Measurements from ENCODE around the gene RANBP1. TPM values are rescaled to one million over a fixed set of nuclear protein-coding genes. Genes with fewer than 3 reads are reported as not detected.
A peak's percentile ranks its signal among the peaks of the same experiment; 100 is the strongest.

RANBP1 gene
- total RNA-seq, 2 donors from 2014 or later: 57.0 to 61.6 TPM

DNA sequence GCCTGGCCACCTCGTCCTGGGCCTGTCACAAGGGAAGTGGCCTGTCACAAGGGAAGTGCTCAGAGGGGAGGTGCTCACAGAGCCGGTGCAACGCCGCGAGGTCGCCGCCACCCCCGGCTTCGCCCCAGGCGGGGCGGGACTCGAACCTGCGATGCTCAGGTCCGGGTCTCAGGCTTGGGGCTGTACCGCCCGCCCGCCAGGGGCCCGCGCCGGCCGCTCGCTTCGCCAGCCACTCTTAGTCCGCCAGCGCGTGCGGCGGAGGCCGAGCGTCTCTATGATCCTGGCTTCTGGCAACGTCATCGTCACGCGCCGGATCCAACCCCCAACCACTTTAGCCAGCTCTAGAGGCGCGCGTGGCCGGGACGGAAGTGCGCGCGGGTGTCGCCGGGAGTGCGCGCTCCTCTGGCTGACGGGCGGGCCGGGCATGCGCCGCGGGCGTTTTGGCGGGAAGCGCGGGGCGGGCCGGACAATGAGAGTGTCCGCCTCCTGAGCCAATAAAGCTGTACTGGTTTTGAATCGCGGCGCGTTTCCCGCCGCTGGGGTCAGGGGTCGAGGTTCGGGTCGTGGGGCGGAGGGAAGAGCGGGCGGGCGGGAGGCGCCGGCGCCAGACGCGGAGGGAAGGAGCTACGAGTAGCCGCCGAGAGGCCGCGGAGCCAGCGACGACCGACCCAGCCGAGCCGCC, 1.2 kb downstream of the RANBP1 start, which contains the start of gene TRMT2A:
Gene TRMT2A (minus strand): TSS at position 276 of the 682 bp plus-strand sequence. CDS start 320 bp downstream, outside the sequence.
- peak; percentile 100 for DNase-seq (ENCODE audit: low spot score)
- intact Hi-C loops (cut with DNase I): no loop called here

DNA sequence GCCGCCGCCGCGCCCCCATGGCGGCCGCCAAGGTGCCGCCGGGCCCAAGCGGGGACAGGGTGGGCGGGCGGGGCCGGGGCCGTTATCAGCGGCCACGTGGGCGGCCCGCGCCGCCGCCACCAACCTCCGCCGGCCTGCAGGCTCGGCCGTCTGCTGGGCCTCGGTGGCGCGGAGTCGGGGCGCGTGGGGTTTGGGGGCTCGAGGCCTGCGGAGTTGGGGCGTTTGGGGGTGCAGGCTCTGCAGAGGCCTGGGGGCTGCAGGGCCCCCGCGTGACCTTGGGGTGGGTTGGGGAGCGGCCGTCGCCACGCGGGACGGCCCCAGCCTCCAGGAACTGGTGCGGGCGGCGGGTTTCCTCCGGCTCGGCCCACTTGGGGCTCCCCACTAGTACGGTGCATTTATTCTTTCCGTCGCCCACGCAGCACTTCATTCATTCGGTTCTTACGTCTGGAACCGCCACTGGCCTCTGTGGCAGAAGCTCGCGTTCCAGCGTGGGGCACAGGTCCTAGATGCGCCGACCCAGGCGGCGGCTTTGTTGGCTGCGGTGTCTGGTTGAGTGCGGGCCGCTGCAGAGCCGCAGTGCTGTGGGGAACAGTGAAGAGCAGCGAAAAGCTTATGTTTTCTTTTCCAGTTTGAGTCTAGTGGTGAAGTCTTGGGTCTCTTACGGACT, 1.9 kb downstream of the RANBP1 start:
- intact Hi-C loops (cut with DNase I): no loop called here
- DNase-seq (ENCODE audit: low spot score): no peak

DNA sequence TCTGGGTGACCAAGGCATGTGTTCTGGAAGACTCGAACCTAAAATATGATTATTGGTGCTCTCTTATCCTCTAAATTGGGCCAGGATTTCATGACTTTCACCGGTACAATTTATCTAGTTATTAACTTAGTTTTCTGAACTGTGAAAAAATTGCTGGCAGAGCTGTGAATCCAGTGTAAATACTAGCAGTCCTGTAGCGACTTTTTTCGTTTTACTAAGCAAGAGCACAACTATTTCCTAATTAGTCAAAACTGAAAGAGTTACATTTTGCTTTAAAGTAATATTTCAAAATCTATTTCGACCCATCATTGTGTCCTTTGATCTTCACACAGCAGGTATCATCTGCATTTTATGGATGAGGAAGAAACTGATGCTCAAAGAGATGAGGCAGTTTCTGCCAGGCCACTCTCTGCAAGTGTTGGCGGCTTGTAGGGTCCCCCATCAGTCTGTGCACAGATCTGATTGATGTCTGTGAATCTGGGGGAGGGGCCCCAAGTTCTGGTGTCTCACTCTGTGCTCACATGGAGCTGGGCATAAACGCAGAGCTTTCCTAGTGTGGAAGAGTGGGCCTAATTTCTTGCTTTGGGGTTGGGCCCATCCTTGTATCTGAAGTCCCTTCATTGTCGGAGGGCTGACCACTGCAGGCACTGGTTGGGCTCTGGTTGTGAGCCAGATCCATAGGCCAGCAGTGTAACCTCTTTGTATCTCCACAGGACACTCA, 2.6 kb downstream of the RANBP1 start:
- intact Hi-C loops (cut with DNase I): no loop called here

DNA sequence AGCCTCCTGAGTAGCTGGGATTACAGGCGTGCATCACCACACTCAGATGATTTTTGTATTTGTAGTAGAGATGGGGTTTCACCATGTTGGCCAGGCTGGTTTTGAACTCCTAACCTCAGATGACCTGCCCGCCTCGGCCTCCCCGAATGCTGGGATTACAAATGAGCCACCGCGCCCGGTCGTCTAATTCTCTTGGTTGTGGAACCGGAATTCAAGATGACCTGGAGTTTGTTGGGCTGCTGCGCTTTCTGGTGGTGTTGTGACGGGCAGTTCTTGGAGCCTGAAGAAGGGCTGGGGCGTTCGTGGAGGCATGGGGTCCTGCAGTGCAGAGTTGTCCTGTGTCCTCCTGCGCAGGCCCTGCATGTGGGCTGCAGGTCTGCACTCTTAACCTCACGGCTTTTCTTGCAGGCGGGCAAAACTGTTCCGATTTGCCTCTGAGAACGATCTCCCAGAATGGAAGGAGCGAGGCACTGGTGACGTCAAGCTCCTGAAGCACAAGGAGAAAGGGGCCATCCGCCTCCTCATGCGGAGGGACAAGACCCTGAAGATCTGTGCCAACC, 6.0 kb downstream of the RANBP1 start:
- no peak for DNase-seq (ENCODE audit: low spot score)
- intact Hi-C loops (cut with DNase I): no loop called here

More for the DNA sequence above, 2.6 kb downstream of the RANBP1 start:
- no peak for DNase-seq (ENCODE audit: low spot score)

DNA sequence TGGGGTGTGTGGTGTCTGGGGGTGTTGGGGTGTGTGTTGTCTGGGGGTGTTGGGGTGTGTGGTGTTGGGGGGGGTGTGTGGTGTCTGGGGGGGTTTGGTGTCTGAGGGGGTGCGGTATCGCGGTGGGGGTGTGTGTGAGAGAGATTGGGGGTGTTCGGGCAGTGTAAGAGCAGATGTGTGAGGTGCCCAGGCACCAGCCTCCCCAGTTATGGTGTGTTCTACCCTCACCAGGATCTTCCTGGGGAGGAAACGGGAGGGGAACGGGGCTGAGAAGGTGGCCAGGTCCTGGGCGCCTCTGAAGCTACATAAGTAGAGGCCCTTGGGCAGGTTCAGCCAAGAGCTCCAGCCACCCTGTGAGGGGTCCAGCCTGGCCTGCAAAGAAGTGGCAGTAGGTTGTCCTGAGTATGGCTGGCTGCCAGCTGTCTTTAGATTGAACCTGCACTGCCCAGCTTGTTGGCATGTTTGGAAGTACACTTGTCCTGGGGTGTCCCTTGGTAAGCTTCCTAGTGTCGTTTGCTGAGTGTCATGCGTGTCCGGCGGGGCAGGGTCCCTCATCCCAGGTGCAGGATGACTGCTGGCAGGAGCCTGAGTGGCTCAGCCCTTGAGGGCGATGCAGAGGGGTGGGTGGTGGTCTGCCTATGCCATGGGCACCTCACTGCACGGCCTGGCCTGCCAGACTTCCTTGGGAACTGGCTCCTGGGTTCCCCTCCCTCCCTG, 7.6 kb downstream of the RANBP1 start:
- intact Hi-C loops (cut with DNase I): no loop called here
- no peak for DNase-seq (ENCODE audit: low spot score)

DNA sequence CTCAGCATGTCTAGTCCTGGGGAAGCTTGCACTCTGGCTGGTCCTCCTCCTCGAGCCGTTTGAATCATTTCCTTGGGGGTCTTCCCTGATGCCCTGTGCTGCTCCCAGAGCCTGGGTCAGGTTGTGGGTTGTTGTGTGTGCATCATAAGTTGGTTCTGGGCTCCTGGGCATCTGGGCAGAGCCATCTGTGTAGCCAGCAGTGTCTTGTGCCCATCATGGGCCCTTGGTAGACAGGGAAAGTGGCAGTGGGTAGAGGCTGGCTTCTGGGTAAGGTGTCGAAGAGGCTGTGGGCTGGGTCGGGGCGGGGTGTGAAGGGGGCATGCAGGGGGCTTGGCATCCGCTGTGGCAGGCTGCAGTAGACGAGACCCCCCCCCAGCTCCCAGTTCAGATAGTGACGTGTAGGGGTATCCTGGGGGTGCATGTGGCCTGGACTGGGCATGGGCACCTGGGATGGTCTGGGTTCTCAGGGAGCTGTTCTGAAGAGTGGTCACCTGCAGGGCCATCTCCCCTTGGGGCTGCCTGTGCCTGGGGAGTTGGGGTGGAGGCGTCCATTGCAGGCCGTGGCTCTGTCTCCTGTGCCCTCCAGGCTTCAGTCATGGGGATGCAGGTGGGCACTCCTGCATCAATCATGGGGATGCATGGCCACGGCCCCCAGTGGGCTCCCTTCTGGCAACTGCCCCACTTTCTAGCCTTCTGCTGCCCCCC, 8.3 kb downstream of the RANBP1 start:
- intact Hi-C loops (cut with DNase I): no loop called here
- no peak for DNase-seq (ENCODE audit: low spot score)

DNA sequence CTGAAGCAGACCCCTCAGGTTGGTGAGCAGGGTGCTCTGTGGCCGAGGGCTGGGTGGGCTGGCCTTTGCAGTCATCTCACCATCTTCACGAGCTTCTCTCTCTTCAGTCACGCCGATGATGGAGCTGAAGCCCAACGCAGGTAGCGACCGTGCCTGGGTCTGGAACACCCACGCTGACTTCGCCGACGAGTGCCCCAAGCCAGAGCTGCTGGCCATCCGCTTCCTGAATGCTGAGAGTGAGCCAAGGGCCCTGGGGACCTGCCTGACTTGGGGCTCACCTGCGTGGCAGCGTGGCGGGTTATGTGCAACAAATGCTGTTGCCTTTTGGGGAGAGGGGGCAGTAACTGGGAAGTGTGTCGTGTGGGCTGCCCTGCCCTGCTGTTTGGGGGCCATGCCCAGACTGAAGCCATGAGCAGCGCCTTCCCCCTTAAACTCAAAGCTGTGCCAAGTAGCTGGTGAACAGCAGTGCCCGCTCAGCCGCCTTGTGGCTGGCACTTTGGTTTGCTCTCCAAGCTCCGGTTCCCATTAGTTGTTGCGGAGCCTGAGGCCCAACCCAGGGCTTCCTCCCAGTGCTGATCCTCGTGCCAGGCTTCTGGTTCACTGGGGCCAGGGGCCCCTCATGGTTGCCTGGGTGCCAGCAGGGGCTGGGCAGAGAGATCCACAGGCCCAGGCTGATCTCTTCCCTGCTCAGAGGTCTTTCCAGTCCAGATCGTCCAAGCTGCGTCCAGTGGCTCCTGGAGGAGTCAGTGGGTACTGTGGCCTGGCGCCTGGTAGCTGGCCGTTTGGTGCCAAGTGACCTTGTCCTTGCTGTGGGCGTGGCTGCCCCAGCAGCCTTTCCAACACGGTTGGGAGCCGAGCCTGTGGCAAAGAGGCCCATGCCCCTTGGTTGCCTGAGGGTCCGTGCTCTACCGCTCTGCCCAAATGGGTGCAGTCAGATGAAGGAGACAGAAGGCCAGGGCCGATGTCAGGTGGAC, 9.6 kb downstream of the RANBP1 start:
- DNase-seq (ENCODE audit: low spot score): no peak
- intact Hi-C loops (cut with DNase I): no loop called here

DNA sequence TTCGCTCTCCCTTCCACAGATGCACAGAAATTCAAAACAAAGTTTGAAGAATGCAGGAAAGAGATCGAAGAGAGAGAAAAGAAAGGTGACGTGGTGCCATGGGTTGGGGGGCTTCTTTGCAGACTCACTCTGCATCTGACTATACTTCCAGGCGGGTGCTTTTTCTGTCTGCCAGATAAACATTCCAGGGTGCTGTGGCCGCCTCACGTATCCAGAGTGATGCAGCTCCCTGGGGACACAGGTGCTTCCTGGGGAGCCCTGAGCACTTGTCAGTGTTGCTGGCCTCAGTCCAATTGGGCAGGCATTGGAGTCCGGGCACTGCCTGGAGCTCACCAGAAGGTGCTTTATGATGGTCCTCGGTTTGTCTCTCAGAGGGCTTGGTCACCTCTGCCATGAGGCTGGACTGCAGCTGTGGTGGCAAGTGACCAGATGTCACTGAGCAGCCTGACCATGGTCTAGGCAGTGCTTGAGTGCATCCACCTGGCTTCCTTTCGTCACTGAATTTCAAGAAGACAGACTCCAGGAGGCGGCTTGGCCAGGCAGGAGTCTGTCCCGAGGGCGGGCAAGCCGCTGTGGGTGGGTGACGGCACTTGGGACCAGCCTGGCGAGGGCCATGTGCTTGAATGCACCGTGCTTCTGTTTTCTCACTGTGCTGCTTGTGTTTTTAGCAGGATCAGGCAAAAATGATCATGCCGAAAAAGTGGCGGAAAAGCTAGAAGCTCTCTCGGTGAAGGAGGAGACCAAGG, 10.6 kb downstream of the RANBP1 start:
- no peak for DNase-seq (ENCODE audit: low spot score)
- intact Hi-C loops (cut with DNase I): no loop called here

DNA sequence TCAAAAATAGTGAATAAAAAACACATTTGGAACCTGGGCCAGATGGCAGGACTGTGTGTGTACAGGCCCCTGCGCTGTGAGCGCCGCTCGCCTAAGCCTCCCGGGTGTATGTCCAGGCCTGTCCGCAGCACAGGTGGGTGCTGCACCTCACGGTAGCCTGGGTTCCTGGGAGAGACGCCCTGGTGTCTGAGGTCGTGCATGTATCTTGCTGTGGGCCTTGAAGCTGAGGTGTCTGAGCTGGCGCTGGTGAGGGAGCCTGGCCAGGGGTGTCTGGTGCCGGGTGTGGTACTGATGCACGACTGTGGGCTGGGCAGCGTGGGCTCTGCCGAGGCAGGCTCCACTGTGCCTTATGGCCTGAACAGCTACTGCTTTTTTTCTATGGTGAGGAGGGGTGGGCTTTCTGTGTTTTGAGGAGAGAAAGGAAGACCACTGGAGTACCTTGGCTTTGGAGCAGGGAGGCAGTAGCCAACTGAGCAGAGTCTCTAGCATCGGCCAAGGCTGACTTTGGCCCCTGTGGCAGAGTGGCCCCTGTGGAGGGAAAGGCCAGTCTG, 11.5 kb downstream of the RANBP1 start:
- intact Hi-C loops (cut with DNase I): no loop called here

DNA sequence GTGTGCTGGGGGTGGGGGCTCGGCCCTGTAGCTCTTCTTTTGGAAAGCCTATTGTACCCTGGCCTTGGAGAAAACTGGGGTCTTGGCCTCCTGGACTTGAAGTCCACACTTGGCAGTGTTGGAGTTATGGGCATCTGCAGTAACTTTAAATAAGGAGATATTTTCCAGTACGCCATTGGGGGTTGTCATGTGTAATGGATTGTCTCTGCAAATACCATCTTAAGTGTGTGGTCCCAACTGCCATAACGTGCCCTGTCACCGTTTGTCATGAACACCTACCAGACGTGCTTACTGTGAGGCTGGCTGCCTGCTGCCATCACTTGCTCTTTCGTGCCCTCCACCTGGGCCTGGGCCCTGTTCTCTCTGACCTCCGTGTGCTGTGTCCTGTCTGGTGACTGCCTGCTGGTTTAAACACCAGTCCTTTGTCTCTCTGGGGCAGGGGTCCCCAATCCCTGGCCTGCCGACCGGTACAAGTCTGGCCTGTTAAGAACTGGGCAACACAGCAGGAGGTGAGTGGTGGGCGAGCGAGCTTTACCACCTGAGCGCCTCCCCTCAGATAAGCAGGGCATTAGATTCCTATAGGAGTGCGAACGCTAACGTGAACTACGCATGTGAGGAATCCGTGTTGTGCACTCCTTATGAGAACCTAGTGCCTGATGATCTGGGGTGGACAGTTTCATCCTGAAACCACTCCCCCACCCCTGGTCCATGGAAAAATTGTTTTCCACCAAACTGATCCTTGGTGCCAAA, 12.1 kb downstream of the RANBP1 start:
- no peak for DNase-seq (ENCODE audit: low spot score)
- intact Hi-C loops (cut with DNase I): no loop called here

More for the DNA sequence above, 11.5 kb downstream of the RANBP1 start:
- no peak for DNase-seq (ENCODE audit: low spot score)

DNA sequence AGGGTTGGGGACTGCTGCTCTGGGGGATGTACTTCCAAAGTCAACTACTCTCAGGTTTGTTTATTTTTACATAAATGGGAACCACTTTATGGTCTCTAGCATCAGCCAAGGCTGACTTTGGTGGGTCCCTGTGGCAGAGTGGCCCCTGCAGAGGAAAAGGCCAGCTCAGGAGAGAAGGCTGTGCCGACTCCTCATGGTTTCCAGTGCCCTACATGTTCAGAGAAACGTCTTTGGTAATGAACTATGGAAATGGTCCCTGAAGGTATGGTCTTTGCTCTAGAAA, 12.7 kb downstream of the RANBP1 start:
- DNase-seq (ENCODE audit: low spot score): no peak
- intact Hi-C loops (cut with DNase I): no loop called here

DNA sequence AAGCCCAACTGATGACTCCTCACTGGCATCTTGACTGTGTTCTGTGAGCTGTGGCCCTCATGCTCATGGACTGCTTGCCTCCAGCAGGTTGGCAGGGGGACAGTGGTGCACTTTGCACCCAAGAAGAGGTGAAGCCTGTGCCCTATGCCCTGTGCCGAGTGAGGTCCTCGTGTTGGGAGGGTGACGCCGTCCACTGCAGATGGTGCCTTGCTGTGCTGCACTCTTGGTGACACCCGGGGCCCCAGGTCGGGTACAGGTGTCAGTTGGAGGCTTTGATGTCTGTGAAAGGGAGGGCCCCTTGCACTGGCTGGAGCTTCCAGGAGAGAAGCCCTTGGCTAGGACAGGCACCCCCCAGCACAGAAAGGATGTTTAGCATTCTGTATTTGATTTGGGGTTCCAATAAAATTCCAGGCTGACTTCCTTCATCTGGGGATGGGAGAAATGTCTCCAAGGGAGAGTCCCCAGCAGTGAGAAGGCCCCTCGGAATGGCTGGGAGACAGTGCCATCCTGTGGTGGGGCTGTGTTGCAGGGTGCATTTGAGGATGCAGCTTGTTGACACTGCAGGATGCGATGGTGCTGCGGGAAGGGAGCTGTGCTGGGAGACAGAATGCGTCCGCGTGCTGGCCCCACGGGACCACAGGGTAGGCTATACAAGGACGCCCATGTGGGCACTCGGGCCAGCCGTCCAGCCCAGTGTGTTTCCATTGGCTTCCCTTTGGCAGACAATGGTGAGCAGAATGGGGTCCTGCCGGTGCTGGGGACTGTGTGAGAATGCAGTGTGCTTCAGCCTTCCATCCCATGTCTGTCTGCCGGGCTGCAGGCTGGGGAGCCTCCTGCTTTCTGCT, 13.2 kb downstream of the RANBP1 start:
- intact Hi-C loops (cut with DNase I): no loop called here
- no peak for DNase-seq (ENCODE audit: low spot score)

DNA sequence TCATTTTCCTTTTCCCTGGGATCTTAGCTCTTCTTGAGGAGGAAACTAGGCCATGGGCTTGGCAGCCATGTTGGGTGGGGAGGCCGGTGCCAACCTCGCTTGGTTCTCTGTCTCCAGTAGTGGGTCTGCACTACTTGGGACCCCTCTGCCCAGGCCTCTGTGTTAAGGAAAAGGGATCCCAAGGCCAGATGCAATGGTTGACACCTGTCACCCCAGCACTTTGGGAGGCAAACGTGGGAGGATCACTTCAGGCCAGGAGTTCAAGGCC, 13.8 kb downstream of the RANBP1 start:
- no peak for DNase-seq (ENCODE audit: low spot score)
- intact Hi-C loops (cut with DNase I): loop anchor here in 1 of 2 donors (5.0 kb wide), 1 partner anchor 167 kb away; no protein-coding TSS in a partner anchor

DNA sequence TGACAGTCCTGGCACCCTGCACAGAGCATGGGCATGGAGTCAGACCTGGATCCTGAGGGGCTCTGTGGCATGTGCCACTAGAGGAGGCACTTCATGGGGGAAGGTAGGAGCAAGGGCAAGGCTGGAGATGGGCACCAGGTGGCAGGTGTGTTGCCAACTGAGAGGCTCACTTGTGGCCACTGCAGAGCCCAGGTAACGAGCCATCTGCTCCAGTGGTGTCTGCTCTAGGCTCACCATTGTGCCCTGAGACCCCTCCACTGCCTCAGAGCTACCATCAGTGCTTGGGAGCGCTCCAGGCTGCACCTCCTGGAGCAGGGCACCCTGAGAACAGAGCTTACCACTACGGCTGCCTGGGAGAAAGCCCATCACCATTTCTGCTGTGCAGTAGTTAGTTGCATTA, 14.4 kb downstream of the RANBP1 start:
- intact Hi-C loops (cut with DNase I): loop anchor here in 1 of 2 donors (5.0 kb wide), 1 partner anchor 168 kb away; no protein-coding TSS in a partner anchor
- DNase-seq (ENCODE audit: low spot score): no peak
